ENCODE data around the gene SUN1.
"Not testable (repeated sequence)": the region's sequence is repeated elsewhere in the genome, so short reads cannot be mapped to it uniquely, and the experiment has no call there.

Gene SUN1

DNA sequence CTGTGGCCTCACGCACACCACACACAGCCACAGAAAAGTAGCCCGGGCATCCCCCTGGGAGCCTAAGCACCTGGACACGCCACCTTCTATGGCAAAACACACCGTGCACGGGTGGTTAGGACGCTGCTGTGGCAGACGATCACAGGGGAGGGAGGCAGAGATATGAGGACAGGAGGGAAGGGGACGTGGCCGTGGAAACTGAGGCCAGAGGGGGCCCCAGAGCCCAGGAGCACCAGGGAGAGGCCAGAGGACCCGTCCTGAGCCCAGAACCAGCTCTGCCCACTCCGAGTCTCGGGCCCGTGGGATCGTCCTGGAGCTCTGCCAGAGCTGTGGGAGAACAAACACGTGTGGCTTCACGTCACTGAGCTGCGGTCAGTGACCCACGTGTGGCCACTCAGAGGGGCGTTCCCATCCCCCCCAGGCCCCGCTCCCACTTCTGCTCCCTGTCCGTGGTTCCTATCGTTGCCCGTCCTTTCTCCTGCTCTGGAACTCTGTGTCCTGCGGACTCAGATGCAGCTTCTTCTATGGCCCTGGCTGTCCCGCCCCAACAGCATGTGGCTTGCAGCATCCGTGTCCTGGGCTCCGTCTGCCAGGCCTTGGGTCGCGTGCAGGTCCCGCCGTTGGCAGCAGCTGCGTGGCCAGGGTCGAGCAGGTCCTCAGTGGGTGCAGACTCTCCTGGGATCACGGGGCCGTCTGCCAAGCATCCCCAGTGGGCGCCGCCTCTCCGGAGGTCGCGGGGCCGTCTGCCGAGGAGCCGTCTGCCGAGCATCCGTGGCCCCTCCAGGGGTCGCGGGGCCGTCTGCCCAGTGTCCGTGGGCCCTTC lies 75.1 kb downstream of the SUN1 start:
- no peak for TF ChIP-seq CTCF (IDR thresholded peaks at IDR 0.05; ENCODE audit: low read depth, low read length)
- DNase-seq (ENCODE audit: extremely low read depth, low read depth), result no peak

DNA sequence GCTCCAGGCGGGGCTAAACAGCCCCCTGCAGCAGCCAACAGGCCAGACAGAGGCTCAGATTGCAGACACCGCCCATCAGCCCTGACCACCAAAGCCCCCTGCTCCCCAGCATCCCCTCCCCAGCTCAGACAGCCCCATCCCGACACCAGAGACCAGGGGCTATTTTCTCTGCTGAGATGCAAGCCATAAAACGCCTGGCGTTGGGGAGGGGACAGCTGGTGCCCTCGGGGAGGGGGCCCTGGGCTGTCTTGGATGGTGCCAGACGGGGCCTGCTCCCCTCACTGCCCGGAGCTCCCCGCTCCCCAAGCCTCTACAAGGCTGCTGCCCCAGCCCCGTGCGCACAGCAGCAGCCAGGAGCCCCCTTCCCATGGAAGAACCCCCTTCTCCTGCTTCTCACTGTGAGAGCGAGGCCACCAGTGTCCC lies 75.9 kb downstream of the SUN1 start:
- no peak for TF ChIP-seq CTCF (IDR thresholded peaks at IDR 0.05; ENCODE audit: low read depth, low read length)
- DNase-seq (ENCODE audit: extremely low read depth, low read depth), result no peak

DNA sequence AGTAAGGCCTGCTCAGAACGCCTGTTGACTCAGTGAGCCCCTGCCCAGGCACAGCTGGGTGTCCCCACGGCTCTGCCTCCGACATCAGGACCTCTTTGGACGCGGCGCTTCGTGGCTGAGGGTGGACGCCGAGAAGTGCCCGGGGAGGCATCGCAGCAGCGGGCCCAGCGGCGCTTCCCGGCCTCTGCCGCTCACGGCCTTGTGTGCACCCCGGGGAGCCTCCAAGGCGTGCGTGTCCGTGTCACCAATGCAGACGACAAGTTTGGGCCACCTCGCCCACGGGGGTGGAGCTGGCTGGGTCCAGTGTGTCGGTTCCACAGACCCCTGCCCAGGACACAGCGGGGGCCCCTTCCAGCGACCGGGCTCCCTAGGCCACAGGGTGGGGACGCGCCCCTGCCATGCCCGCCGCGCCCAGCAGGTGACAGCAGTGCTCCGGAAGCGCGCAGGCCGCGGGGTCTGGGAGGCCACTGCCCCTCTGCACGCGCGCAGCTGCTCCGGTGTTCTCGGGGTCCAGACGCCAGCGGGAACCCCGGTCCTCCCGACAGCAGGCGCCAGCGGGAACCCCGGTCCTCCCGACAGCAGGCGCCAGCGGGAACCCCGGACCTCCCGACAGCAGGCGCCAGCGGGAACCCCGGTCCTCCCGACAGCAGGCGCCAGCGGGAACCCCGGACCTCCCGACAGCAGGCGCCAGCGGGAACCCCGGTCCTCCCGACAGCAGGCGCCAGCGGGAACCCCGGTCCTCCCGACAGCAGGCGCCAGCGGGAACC lies 76.5 kb downstream of the SUN1 start:
- not testable (repeated sequence) for DNase-seq (ENCODE audit: extremely low read depth, low read depth)
- TF ChIP-seq CTCF (IDR thresholded peaks at IDR 0.05; ENCODE audit: low read depth, low read length), result peak; percentile 66

DNA sequence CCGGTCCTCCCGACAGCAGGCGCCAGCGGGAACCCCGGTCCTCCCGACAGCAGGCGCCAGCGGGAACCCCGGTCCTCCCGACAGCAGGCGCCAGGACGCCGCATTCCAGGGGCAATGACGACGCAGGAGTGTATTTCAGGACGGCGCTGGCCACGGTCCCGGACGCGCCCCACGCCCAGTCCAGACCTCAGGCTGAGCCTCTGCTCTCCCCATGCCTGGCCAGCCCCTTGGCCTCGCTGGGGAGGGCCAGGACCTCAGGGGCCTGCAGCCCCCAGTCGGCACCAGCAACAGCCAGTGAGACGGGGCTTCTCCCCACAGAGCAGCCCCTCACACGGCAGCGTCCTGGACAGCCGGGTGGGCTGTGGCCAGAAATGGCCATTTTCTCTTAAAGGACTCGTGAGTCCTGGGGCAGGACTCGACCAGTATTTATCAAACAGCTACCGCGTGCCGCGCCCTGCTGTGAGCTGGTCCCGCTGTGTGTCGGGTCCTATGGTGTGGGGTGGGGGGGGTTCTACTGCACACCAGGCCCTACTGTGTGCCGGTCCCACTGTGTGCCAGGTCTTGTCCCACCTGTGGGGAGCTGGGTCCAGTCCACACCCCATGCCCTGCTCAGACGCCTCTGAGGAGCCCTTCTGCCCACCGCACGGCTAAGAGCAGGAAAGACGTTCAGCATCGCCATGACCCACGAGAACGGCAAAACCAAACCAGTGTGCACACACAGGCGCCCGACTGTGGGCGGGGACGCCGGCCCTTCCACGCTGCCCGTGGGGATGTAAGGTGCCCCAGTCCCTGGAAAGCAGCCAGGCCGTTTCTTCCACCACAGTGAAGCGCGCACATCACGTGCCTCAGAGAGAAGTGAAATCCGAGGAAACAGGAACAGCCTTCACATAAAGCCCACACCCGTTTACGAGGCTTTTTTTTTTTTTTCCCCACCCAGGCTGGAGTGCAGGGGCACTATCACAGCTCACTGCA lies 77.4 kb downstream of the SUN1 start:
- no peak for TF ChIP-seq CTCF (IDR thresholded peaks at IDR 0.05; ENCODE audit: low read depth, low read length)

DNA sequence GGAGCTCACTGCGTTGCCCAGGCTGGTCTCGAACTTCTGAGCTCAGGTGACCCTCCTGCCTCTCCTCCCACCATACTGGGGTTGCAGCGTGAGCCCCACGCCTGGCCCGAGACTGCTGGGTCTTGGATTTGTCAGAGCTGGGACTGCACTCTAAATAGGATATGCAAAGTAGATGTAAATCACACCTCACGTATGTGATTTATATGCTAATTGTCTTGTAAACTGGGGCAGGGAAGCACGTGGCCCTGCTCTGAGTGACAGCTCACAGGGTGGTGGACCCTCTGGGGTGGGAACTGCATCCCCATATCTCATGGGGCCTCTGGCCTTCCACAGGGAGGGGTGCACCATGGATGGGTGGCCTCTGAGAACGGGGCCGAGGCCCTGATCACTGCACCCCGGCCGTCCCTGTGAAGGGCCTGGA lies 78.2 kb downstream of the SUN1 start:
- TF ChIP-seq CTCF (IDR thresholded peaks at IDR 0.05; ENCODE audit: low read depth, low read length), result no peak

More for the DNA sequence above, 77.4 kb downstream of the SUN1 start:
- DNase-seq (ENCODE audit: extremely low read depth, low read depth), result no peak

DNA sequence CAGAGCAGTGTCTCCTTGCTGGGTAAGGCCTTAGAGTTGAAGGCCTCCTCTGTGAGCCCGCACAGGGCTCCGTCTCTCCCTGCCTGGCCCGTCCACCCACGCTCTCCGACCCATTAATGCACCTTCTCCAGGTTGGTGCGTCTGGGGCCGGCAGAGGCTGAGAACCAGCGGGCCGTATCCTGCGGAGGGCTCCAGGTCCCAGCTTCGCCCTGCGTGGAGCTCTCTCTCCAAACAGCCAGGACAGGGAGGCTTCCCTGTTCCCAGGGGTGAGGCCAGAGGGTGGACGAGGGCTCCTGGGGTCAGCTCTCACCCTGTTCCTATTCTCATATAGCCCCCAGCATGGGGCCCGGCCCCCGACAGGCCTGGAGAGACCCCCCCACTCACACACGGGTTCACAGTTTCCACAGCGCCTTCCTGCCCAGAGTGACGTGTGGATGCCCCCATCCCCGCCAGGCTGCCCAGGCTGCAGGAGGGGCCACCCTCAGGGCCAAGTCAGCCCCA lies 78.7 kb downstream of the SUN1 start:
- no peak for TF ChIP-seq CTCF (IDR thresholded peaks at IDR 0.05; ENCODE audit: low read depth, low read length)
- DNase-seq (ENCODE audit: extremely low read depth, low read depth), result no peak

More for the DNA sequence above, 78.2 kb downstream of the SUN1 start:
- no peak for DNase-seq (ENCODE audit: extremely low read depth, low read depth)

All from AG09319 (cell line).